DND-41 (cell line): ENCODE data around the gene TLCD4.

Experiments
- ATAC-seq: fragments of 200-7000 bp; cut with Tn5 transposase; 3 replicates; pipeline ENCODE4 v1.9.1; 2021; ENCODE audit warnings: low read depth; ENCODE audit not compliant: insufficient read depth
- DNase-seq: peaks from one replicate; pipeline ENCODE4 v3.0.0-alpha.2; 2020
- H2AFZ ChIP-seq: 2 replicates; pipeline ENCODE4 v1.6.0; 2012; ENCODE audit warnings: low read depth, low read length
- H3K27ac ChIP-seq: 2 replicates; pipeline ENCODE4 v1.5.1; 2012; ENCODE audit warnings: low read length, inconsistent platforms
- H3K27me3 ChIP-seq: fragments of 200-600 bp; sonication (generic); 2 replicates; pipeline ENCODE4 v1.6.0; 2012; ENCODE audit warnings: low read length, mild to moderate bottlenecking, inconsistent platforms; ENCODE audit not compliant: insufficient read depth, poor library complexity
- H3K36me3 ChIP-seq: 2 replicates; pipeline ENCODE4 v1.5.1; 2012; ENCODE audit warnings: low read length, inconsistent platforms; ENCODE audit not compliant: insufficient read depth
- H3K4me1 ChIP-seq: 2 replicates; pipeline ENCODE4 v1.5.1; 2012; ENCODE audit warnings: mild to moderate bottlenecking, low read length; ENCODE audit not compliant: insufficient read depth
- H3K4me2 ChIP-seq: 2 replicates; pipeline ENCODE4 v1.6.0; 2012; ENCODE audit warnings: mild to moderate bottlenecking, moderate library complexity, low read length, inconsistent platforms; ENCODE audit not compliant: insufficient read depth
- H3K4me3 ChIP-seq, 2 experiments: fragments of 200-600 bp in 1 of 2; shearing (Covaris generic) in 1 of 2; 2 replicates each; pipeline ENCODE4 v1.5.1; 2012 to 2016; ENCODE audit warnings: inconsistent platforms in 2 of 2, low read length in 2 of 2, mild to moderate bottlenecking in 2 of 2, low read depth in 1 of 2, moderate library complexity in 1 of 2
- H3K79me2 ChIP-seq: 2 replicates; pipeline ENCODE4 v1.6.0; 2012; ENCODE audit warnings: low read length, inconsistent platforms; ENCODE audit not compliant: insufficient read depth
- H3K9ac ChIP-seq: 2 replicates; pipeline ENCODE4 v1.6.0; 2012; ENCODE audit warnings: low read depth, mild to moderate bottlenecking, inconsistent platforms, low read length, moderate library complexity
- H3K9me3 ChIP-seq: 2 replicates; pipeline ENCODE4 v1.5.1; 2012; ENCODE audit warnings: low read length, moderate library complexity, mild to moderate bottlenecking, inconsistent platforms; ENCODE audit not compliant: insufficient read depth, severe bottlenecking
- H4K20me1 ChIP-seq: 2 replicates; pipeline ENCODE4 v1.6.0; 2012; ENCODE audit warnings: low read length; ENCODE audit not compliant: insufficient read depth
- EZH2 ChIP-seq: IDR thresholded peaks from 3 replicates; pipeline ENCODE4 v1.6.1; 2012; ENCODE audit warnings: borderline replicate concordance, low read depth, mild to moderate bottlenecking, moderate library complexity, low read length, inconsistent platforms; ENCODE audit not compliant: severe bottlenecking
- TF ChIP-seq, protein P1 (sequence below): IDR thresholded peaks from 2 replicates; pipeline ENCODE4 v1.5.1; 2012; ENCODE audit warnings: borderline replicate concordance, low read length, moderate library complexity, mild to moderate bottlenecking; ENCODE audit not compliant: poor library complexity, severe bottlenecking; ENCODE audit errors: extremely low read depth

TLCD4 gene, protein sequence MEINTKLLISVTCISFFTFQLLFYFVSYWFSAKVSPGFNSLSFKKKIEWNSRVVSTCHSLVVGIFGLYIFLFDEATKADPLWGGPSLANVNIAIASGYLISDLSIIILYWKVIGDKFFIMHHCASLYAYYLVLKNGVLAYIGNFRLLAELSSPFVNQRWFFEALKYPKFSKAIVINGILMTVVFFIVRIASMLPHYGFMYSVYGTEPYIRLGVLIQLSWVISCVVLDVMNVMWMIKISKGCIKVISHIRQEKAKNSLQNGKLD

DNA sequence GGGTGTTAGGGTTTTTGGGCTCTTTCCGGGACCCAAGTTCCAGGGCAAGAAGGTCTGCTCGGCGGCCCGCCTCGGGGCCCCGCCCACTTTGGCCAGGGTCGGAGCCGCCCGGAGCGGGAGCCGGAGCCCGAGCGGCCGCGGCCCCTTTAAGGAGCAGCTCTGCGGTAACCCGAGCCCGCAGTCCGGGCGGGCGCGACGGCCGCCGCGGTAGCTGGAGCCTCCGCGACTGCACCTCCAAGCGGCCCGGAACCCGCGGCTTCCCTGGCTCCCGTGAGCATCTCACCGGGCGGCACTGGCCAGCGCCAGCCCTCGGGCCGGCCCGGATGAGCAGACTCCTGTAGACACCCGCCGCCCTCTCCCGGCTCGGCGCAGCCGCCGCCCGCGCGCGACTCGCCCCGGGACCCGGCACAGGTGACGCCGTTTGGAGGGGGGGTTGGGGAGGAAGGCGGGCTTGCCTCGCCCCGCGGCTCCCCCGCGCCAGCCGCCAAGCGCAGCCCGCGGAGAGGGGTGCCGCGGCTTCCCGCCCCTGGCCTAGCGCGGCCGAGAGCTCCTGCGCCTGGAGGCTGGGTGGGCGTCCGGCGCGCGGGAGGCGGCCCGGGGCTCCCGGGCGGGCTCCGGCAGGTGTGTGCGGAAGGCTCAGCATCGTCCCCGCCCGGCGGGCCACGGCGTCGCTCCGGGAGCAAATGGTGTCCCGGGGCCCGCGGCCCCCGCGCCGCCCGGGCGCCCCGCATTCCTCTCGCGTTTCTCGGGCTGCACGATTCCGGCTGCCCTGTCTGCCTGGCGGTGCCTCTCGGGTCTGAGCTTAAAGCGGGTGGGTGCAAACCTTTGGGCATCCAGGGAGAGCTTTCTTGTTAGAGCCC, at the start of gene TLCD4:
TSS of gene TLCD4 (plus strand) at position 149 of the 860 bp plus-strand sequence. CDS start 26,547 bp downstream, outside the sequence.
- Histone ChIP-seq H3K9me3 (no peaks in the 10 kb centered on the region), H3K4me2 (no peak within 1 kb of the TSS), H3K79me2 (no peaks in the 10 kb centered on the region), H3K36me3 (no peaks in the 10 kb centered on the region), H3K27me3 (no peaks in the 10 kb centered on the region), H3K27ac (no peak within 1 kb of the TSS), H3K9ac (no peak within 1 kb of the TSS), H4K20me1 (no peaks in the 10 kb centered on the region), H2AFZ (no peak within 1 kb of the TSS), H3K4me1 (no peaks in the 10 kb centered on the region), H3K4me3 (no peak within 1 kb of the TSS)
- ATAC-seq: no peak
- TF ChIP-seq, protein P1, sequence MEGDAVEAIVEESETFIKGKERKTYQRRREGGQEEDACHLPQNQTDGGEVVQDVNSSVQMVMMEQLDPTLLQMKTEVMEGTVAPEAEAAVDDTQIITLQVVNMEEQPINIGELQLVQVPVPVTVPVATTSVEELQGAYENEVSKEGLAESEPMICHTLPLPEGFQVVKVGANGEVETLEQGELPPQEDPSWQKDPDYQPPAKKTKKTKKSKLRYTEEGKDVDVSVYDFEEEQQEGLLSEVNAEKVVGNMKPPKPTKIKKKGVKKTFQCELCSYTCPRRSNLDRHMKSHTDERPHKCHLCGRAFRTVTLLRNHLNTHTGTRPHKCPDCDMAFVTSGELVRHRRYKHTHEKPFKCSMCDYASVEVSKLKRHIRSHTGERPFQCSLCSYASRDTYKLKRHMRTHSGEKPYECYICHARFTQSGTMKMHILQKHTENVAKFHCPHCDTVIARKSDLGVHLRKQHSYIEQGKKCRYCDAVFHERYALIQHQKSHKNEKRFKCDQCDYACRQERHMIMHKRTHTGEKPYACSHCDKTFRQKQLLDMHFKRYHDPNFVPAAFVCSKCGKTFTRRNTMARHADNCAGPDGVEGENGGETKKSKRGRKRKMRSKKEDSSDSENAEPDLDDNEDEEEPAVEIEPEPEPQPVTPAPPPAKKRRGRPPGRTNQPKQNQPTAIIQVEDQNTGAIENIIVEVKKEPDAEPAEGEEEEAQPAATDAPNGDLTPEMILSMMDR: no peak
- no peak for TF ChIP-seq EZH2
- no peak for DNase-seq

DNA sequence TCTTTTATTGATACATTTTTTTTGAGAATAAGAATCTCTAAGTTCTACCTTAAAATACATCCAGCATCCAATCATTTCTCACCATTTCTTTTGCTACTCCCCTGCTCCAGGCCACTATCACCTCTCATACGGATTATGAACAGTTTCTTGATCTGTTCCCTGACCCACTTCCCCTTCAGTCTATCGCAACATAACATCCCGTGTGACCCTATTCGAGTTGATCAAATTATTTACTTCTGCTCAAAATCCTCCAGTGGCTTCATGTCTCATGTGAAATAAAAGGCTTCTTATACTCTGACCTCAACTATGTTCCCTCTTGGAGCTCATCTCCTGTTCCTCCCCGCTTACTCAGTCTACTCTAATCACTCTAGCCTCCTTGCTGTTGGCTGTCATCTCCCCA, 49.6 kb upstream of the TLCD4 start:
- Histone ChIP-seq H4K20me1 (no peaks in the 10 kb centered on the region), H3K4me2 (no peak overlapping the region), H2AFZ (no peak overlapping the region), H3K79me2 (peaks cover 9% of the 10 kb centered on the region), H3K27ac (no peak overlapping the region), H3K9ac (no peak overlapping the region), H3K4me1 (peaks cover 11% of the 10 kb centered on the region), H3K4me3 (no peak overlapping the region), H3K36me3 (0 out of 2 replicates have a peak, but pooled peaks cover 2% of the 10 kb centered on the region), H3K27me3 (no peaks in the 10 kb centered on the region), H3K9me3 (no peaks in the 10 kb centered on the region)
- TF ChIP-seq, protein P1: no peak
- no peak for TF ChIP-seq EZH2
- no peak for DNase-seq
- no peak for ATAC-seq

DNA sequence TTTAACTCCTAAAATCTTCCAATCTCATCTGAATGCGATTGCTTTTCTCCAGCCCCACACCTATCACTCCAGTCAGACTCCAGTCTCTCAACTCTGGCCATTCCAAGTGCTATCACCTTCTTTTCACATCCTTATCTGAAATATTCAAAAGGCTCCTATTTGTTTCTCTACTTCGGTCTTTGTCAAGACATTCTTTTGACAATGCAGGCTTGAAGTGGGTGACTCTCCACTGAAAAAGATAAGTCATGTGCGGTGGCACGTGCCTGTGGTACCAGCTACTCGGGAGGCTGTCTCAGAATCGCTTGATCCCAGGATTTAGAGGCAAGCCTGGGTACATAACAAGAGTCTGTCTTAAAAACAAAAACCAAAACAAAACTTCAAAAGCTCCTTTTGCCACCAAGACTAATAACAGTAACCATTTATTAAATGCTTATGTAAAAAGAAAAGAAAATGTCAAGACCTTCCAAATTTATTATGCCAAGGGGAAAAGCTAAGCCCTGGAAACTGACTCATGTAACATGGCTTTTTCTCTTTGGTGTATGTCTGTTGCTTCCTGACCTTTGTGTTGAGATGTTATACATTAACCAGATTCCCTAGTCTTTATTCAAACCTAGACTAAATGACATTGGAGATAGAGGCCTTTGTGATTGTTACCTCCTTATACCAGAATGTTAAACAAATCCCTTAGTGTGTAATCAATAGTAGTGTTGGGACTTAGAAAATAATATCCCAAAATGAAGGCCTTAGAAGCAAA, 48.0 kb upstream of the TLCD4 start:
- no peak for DNase-seq
- no peak overlapping the region for H3K4me2 ChIP-seq

More for the DNA sequence above, 48.0 kb upstream of the TLCD4 start:
- Histone ChIP-seq H3K9ac (no peak overlapping the region), H2AFZ (no peak overlapping the region), H3K4me3 (no peak overlapping the region), H4K20me1 (no peaks in the 10 kb centered on the region), H3K27ac (no peak overlapping the region), H3K27me3 (no peaks in the 10 kb centered on the region), H3K79me2 (peaks cover 9% of the 10 kb centered on the region), H3K9me3 (no peaks in the 10 kb centered on the region), H3K4me1 (peaks cover 21% of the 10 kb centered on the region), H3K36me3 (no peaks in the 10 kb centered on the region)
- TF ChIP-seq, protein P1: no peak
- no peak for TF ChIP-seq EZH2
- ATAC-seq: no peak
